ENCODE data around the gene ABCB11. TPM values are rescaled to one million over a fixed set of nuclear protein-coding genes. Genes with fewer than 3 reads are reported as not detected.

ABCB11 gene
- total RNA-seq, 3 donors from 2014 or later = under 0.01 to 18.4 (median 0.66) TPM

GRCh38 chr2:168948621-168949212 is 82.4 kb downstream of the ABCB11 start:
- Histone ChIP-seq H3K9me3 (peaks cover 0 to 6% of the 10 kb centered on the region in 2 donors), H3K36me3 (no peaks in the 10 kb centered on the region), H3K27ac (no peak overlapping the region), H3K4me3 (no peak overlapping the region), H3K4me1 (no peaks in the 10 kb centered on the region), H3K27me3 (no peaks in the 10 kb centered on the region)
- TF ChIP-seq POLR2AphosphoS5 (IDR thresholded peaks at IDR 0.05) (no peak), POLR2A (IDR thresholded peaks at IDR 0.05) (no peak), CTCF (IDR thresholded peaks at IDR 0.05) (no peak)
- DNase-seq (ENCODE audit: low spot score in 2 of 2) = no peak
- intact Hi-C loops (cut with DNase I; ENCODE audit: low total_unique reads) = no loop called here

GRCh38 chr2:168945508-168945907 is 85.6 kb downstream of the ABCB11 start:
- H3K4me1 ChIP-seq = no peaks in the 10 kb centered on the region
- no peaks in the 10 kb centered on the region for H3K36me3 ChIP-seq
- DNase-seq (ENCODE audit: low spot score in 2 of 2) = no peak
- H3K4me3 ChIP-seq = no peak overlapping the region
- H3K9me3 ChIP-seq = no peaks in the 10 kb centered on the region
- no peaks in the 10 kb centered on the region for H3K27me3 ChIP-seq
- no peak for TF ChIP-seq CTCF (IDR thresholded peaks at IDR 0.05)
- no peak for TF ChIP-seq POLR2AphosphoS5 (IDR thresholded peaks at IDR 0.05)
- no peak for TF ChIP-seq POLR2A (IDR thresholded peaks at IDR 0.05)
- intact Hi-C loops (cut with DNase I; ENCODE audit: low total_unique reads) = no loop called here
- no peak overlapping the region for H3K27ac ChIP-seq

GRCh38 chr2:168944065-168944464 is 87.1 kb downstream of the ABCB11 start:
- H3K9me3 ChIP-seq = no peaks in the 10 kb centered on the region
- intact Hi-C loops (cut with DNase I; ENCODE audit: low total_unique reads) = no loop called here

GRCh38 chr2:168941297-168941696 is 89.8 kb downstream of the ABCB11 start:
- no peak for DNase-seq (ENCODE audit: low spot score in 2 of 2)
- Histone ChIP-seq H3K4me3 (no peak overlapping the region), H3K36me3 (no peaks in the 10 kb centered on the region), H3K27ac (no peak overlapping the region), H3K9me3 (no peaks in the 10 kb centered on the region), H3K4me1 (no peaks in the 10 kb centered on the region), H3K27me3 (no peaks in the 10 kb centered on the region)
- intact Hi-C loops (cut with DNase I; ENCODE audit: low total_unique reads) = no loop called here
- no peak for TF ChIP-seq POLR2AphosphoS5 (IDR thresholded peaks at IDR 0.05)
- TF ChIP-seq CTCF (IDR thresholded peaks at IDR 0.05) = no peak
- TF ChIP-seq POLR2A (IDR thresholded peaks at IDR 0.05) = no peak

More at GRCh38 chr2:168944065-168944464, 87.1 kb downstream of the ABCB11 start:
- TF ChIP-seq CTCF (IDR thresholded peaks at IDR 0.05) (no peak), POLR2A (IDR thresholded peaks at IDR 0.05) (no peak), POLR2AphosphoS5 (IDR thresholded peaks at IDR 0.05) (no peak)
- H3K27ac ChIP-seq = no peak overlapping the region
- H3K27me3 ChIP-seq = no peaks in the 10 kb centered on the region
- H3K4me1 ChIP-seq = no peaks in the 10 kb centered on the region
- H3K36me3 ChIP-seq = no peaks in the 10 kb centered on the region
- DNase-seq (ENCODE audit: low spot score in 2 of 2) = no peak
- H3K4me3 ChIP-seq = no peak overlapping the region

GRCh38 chr2:168939918-168940317 is 91.2 kb downstream of the ABCB11 start:
- TF ChIP-seq POLR2A (IDR thresholded peaks at IDR 0.05) (no peak), POLR2AphosphoS5 (IDR thresholded peaks at IDR 0.05) (no peak), CTCF (IDR thresholded peaks at IDR 0.05) (no peak)
- intact Hi-C loops (cut with DNase I; ENCODE audit: low total_unique reads) = no loop called here
- H3K9me3 ChIP-seq = no peaks in the 10 kb centered on the region
- H3K36me3 ChIP-seq = no peaks in the 10 kb centered on the region
- DNase-seq (ENCODE audit: low spot score in 2 of 2) = no peak
- no peak overlapping the region for H3K27ac ChIP-seq
- H3K27me3 ChIP-seq = no peaks in the 10 kb centered on the region
- no peaks in the 10 kb centered on the region for H3K4me1 ChIP-seq
- no peak overlapping the region for H3K4me3 ChIP-seq

Measured in breast epithelium (tissue), 4 donors.